Measurements from ENCODE around the gene FOXP2. TPM values are rescaled to one million over a fixed set of nuclear protein-coding genes. Genes with fewer than 3 reads are reported as not detected.

Gene FOXP2
- total and polyA plus RNA-seq, 10 of the 15 experiments (the other 5 are each of a cell fraction or from before 2014, with no cell fraction given): 0.99 to 2.5 (median 1.8) TPM

DNA sequence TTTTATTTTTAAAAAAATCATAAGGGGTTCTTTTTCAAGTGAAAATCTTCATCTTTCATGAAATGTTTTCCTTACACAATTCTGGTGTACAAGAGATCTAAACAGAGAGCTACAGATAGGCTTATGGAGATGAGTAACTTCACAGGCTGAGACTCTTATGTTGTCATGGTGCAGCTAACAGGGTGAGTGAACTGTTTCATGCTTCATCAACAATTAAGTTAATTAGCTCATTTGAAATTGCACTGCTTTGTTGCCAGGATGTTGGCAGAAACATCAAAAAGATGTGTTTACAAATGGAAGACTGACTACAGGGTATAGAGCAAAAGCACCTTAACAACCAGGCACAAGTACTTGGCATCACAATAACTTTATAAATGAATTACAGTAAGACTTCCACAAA is 230.8 kb downstream of the FOXP2 start (continued):
- TF ChIP-seq, protein P1, sequence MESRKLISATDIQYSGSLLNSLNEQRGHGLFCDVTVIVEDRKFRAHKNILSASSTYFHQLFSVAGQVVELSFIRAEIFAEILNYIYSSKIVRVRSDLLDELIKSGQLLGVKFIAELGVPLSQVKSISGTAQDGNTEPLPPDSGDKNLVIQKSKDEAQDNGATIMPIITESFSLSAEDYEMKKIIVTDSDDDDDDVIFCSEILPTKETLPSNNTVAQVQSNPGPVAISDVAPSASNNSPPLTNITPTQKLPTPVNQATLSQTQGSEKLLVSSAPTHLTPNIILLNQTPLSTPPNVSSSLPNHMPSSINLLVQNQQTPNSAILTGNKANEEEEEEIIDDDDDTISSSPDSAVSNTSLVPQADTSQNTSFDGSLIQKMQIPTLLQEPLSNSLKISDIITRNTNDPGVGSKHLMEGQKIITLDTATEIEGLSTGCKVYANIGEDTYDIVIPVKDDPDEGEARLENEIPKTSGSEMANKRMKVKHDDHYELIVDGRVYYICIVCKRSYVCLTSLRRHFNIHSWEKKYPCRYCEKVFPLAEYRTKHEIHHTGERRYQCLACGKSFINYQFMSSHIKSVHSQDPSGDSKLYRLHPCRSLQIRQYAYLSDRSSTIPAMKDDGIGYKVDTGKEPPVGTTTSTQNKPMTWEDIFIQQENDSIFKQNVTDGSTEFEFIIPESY (IDR thresholded peaks at IDR 0.05): no peak

DNA sequence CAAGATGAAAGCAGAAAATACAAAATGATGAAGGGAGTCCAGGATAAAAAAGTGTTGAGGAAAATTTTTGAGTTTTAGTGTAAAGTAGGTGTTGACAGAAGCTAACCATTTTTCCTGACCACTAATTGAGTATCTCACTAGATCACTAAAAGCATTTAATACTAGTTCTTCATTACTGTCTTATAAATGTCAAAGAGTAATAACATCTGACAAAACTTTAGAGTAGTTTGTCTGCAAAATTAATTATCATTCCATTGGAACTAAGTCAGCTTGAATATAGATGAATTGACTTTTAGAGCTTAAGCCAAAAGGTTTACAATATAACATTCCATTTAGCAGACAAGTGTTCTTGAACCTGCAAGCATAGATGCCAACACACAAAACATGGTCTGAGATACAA is 232.9 kb downstream of the FOXP2 start:
- RAD21 ChIA-PET (ENCODE audit: unreplicated experiment): interaction anchor here (0.6 to 2.8 kb wide), 3 partner anchors 8 to 16 kb away, joined by 3 to 8 read pairs (median 4); no protein-coding TSS in a partner anchor
- intact Hi-C loops (cut with micrococcal nuclease; ENCODE audit: unreplicated experiment): no loop called here
- no peak overlapping the region for H3K4me2 ChIP-seq (ENCODE audit: control insufficient read depth, insufficient read depth)

More for the DNA sequence above, 232.9 kb downstream of the FOXP2 start:
- Histone ChIP-seq H2AFZ (ENCODE audit: control insufficient read depth, low read depth, low read length) (no peak overlapping the region), H4K20me1 (ENCODE audit: control insufficient read depth, insufficient read depth) (no peaks in the 10 kb centered on the region), H3K4me1 (ENCODE audit: control insufficient read depth, insufficient read depth, low read length) (no peaks in the 10 kb centered on the region), H3K27me3 (replicated peaks in 1 of 2; ENCODE audit: control insufficient read depth in 2 of 2, insufficient read depth in 2 of 2, low read length in 1 of 2) (no peaks in the 10 kb centered on the region; a peak in 1 of 4 replicates), H3K4me3 (no peak overlapping the region), H3K79me2 (ENCODE audit: control insufficient read depth, insufficient read depth, low read length) (no peaks in the 10 kb centered on the region), H3K9ac (ENCODE audit: control insufficient read depth, insufficient read depth, low read length) (no peak overlapping the region), H3K27ac (ENCODE audit: control insufficient read depth, insufficient read depth) (no peak overlapping the region), H3K9me3 (replicated peaks; ENCODE audit: control insufficient read depth, insufficient read depth, low read length) (no peaks in the 10 kb centered on the region), H3K36me3 (ENCODE audit: control insufficient read depth in 2 of 2, insufficient read depth in 2 of 2, low read length in 1 of 2) (no peaks in the 10 kb centered on the region)
- in situ Hi-C loops (cut with MboI): no loop called here
- ChIA-PET SMC1A (ENCODE audit: uncharacterized antibody, unreplicated experiment) (interaction anchor here (0.6 to 3.6 kb wide), 4 partner anchors 9 to 88 kb away, joined by 3 to 19 read pairs (median 4); no protein-coding TSS in a partner anchor), CTCF (interaction anchor here (1.7 kb wide), 1 partner anchor 14 kb away, joined by 5 read pairs; no protein-coding TSS in a partner anchor), POLR2A (no interaction called here)
- no peak for TF ChIP-seq PAX8 (IDR thresholded peaks at IDR 0.05)
- TF ChIP-seq SIX5 (IDR thresholded peaks at IDR 0.05; ENCODE audit: low read depth, low read length, severe bottlenecking): no peak
- TF ChIP-seq CEBPB (IDR thresholded peaks at IDR 0.05; ENCODE audit: borderline replicate concordance in 1 of 2, low read depth in 2 of 2, low read length in 2 of 2): no peak
- TF ChIP-seq RAD51 (IDR thresholded peaks at IDR 0.05): no peak
- TF ChIP-seq GATAD2B (conservative IDR thresholded peaks at IDR 0.05; ENCODE audit: low read depth): no peak
- no peak for TF ChIP-seq NRF1 (conservative IDR thresholded peaks at IDR 0.05; ENCODE audit: low read depth, low read length)
- no peak for TF ChIP-seq RFX5 (IDR thresholded peaks at IDR 0.05; ENCODE audit: low read depth, low read length)
- TF ChIP-seq, protein P2, sequence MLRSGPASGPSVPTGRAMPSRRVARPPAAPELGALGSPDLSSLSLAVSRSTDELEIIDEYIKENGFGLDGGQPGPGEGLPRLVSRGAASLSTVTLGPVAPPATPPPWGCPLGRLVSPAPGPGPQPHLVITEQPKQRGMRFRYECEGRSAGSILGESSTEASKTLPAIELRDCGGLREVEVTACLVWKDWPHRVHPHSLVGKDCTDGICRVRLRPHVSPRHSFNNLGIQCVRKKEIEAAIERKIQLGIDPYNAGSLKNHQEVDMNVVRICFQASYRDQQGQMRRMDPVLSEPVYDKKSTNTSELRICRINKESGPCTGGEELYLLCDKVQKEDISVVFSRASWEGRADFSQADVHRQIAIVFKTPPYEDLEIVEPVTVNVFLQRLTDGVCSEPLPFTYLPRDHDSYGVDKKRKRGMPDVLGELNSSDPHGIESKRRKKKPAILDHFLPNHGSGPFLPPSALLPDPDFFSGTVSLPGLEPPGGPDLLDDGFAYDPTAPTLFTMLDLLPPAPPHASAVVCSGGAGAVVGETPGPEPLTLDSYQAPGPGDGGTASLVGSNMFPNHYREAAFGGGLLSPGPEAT (IDR thresholded peaks at IDR 0.05; ENCODE audit: low read depth): no peak
- TF ChIP-seq RELA (IDR thresholded peaks at IDR 0.05; ENCODE audit: borderline replicate concordance, partially characterized antibody): no peak
- no peak for TF ChIP-seq YBX1 (IDR thresholded peaks at IDR 0.05)
- TF ChIP-seq MTA2 (IDR thresholded peaks at IDR 0.05; ENCODE audit: low read depth): no peak
- TF ChIP-seq, protein P3, sequence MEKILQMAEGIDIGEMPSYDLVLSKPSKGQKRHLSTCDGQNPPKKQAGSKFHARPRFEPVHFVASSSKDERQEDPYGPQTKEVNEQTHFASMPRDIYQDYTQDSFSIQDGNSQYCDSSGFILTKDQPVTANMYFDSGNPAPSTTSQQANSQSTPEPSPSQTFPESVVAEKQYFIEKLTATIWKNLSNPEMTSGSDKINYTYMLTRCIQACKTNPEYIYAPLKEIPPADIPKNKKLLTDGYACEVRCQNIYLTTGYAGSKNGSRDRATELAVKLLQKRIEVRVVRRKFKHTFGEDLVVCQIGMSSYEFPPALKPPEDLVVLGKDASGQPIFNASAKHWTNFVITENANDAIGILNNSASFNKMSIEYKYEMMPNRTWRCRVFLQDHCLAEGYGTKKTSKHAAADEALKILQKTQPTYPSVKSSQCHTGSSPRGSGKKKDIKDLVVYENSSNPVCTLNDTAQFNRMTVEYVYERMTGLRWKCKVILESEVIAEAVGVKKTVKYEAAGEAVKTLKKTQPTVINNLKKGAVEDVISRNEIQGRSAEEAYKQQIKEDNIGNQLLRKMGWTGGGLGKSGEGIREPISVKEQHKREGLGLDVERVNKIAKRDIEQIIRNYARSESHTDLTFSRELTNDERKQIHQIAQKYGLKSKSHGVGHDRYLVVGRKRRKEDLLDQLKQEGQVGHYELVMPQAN (conservative IDR thresholded peaks at IDR 0.05): no peak
- no peak for ATAC-seq
- no peak for FAIRE-seq
- BruUV-seq (replicated peaks): no TSS peak
- DNase-seq (ENCODE audit: low read depth, low spot score): no peak

Data from GM12878 (cell line).